CD1c-positive myeloid dendritic cell (primary cell): ENCODE measurements around the gene UBASH3A.

Experiments used
- DNase-seq: peaks from one replicate; pipeline ENCODE4 v3.0.0-alpha.2; 2016; ENCODE audit errors: extremely low spot score

Gene UBASH3A

DNA sequence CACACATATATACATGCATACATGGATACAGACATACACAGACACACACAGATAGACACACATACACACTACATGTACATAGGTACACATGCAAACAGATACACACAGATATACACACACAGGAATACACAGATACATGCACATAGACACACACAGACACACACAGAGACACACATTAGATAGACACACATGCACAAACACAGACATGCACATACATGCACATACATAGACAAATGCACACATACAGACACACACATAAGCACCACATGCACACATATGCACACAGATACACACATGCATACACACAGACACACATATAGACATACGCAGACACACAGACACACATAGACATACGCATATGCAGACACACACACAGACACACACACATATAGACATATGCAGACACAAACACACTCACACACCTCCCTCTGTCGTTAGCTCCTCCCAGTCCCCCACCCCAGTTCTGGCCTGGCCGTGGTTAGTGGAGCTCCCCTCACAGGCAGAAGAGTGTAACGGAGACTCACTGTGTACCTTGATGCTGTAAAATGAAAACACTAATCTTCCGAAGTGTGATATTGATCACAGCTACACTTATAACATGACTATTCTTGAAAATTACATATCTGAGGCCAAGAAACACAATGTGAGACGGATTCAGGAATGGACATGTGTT, 7.6 kb downstream of the UBASH3A start:
- DNase-seq, result no peak

DNA sequence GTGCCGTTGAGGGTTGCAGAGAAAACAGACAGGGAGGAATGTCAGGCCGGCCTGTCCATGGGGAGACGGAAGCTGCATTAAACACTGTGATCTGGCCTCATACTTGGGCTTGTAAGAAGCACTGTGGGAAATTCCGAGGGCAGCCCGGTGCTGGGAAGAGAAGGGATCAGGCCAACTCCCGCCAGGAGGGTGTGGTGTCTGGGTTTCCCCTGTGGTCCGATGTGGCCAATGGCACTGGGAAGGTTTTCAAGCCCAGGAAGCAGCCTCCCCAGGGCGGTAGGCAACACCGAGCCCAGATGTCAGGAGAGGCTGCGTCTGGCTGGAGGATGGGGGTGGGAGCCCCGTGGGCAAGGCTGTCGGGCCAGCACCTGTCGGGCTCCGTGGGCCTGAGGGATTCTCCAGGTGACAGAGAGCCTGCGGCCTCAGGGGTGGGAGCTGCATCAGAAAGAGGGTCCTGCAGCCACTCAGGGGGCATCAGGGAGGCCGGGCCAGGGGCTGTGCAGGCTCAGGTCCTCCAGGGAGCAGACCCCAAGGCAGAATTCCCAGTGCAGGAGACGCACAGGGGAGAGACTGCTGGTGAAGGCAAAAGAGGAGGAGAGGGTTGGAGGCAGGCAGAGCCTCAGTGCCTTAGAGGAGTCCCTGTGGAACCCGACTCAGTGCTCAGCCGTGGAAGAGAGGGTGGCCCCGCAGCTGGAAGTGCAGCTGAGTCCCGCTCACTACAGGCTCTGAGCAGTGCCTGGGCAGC, 8.4 kb downstream of the UBASH3A start:
- DNase-seq, result no peak

DNA sequence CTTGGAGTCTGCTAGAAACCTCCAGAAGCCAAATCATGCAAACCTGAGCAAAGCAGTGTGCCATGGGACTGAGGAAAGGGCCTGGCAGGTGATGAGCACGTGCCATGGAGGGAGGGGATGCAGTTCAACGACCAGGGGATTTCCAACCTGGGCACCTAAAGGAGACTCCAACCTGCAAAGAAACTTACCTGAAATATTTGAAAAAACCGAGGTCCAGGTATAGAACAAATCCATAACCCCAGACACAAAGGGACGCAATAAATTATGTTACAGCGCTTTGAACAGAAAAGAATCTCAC, 8.9 kb downstream of the UBASH3A start:
- no peak for DNase-seq

DNA sequence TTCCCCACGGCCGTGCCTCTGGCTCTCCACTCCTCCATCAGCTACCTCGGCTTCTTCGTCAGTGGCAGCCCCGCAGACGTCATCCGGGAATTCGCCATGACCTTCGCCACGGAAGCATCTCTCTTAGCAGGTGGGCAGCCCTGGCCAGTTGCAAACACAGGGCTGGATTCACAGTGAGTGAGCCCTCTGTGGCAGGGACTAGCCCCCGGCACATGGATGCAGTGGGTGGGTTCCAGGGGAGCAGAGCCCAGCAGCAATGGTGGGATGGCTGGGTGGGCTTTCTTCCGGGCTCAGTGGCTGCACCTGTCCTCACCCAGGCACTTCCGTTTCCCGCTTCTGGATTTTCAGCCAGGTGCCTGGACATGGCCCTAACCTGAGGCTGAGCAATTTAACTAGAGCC, 9.4 kb downstream of the UBASH3A start:
- no peak for DNase-seq

DNA sequence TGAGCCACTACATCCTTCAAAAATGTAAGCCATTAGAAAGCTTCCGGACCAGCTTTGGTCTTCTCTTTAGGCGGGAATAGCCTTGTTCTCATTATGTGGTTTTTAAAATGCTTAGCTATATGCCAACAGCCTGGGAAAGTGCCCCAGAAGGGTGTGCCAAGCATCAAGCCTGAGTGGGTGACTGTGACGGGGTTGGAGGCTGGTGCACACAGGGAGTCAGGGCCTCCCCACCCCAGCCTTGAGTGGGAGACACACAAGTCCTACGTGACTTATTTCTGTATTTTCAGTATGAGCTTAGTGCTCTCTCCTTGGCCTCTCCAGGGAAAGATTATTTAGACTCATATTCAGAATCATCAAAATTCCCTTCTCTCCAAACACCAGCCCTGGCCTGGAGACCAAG, 9.8 kb downstream of the UBASH3A start:
- peak; percentile 12 for DNase-seq

DNA sequence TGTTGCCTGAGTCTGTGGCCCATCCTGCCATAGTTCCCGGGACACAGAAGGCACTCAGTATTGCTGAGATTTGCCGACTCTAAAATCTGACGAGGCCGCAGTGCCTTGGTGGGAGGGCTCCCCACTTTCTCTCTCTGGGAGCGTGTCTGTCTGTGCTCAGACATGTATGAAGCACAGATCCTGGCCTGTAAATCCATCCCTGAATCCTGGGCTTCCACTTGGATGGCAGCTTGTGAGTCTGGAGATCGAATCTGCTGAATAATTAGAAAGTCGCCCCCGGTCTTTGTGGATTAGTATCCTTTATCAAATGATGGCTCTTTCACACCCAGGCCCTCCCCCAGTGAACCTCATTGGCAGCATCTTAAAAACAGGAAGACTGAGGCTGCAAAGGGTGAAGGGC, 10.4 kb downstream of the UBASH3A start:
- DNase-seq, result no peak

DNA sequence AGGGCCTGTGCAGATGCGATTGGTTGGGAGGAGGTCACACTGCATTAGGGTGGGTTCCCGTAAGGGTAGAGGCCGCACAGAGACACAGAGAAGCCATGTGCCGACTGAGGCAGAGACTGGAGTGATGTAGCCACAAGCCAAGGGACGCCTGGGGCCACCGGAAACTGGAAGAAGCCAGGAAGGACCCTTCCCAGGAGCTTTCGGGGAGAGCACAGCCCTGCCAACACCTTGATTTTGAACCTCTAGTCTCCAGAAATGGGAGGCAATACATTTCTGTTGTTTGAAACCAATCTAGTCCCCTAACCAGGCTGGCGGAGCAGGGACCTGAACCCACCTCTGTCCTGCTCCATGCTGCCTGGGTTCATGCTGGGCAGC, 10.8 kb downstream of the UBASH3A start:
- DNase-seq, result no peak

DNA sequence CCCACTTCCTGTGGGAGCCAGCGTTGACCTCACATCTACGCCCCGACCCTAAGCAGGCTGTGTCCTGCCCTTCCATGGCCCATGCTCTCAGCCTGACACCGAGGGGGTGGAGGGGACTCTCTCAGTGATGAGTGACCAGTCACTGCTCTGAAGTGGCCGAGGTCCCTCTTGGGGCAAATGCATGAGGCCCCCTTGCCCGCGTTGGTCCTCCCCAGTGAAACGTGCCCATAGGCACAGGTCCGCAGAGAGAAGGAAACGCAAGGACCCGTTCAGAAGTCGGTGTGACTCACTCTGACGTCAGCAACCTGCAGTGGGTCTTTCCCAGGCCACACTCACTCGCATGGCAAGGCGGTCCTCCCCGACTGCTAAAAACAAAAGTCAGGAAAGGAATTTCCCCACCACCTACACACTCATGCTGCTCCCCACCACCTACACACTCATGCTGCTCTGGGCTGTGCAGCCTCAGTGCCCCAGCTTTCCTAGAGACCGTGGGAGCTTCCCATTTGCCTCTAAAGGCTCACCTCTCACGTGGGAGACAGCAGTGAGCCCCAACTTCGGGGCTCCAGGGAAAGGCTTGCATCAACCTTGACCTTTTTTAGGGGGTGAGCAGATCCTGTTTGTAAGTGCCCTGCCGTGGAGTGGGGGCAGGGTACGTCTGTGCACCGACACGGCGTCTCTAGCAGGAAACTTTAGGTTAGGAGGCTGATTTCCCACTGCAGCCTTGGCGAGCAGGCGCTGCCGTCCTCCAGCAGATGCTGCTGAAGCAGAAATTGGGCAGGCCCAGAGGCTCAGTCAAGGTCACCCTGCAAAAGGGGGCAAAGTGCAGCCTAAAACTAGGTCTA, 11.4 kb downstream of the UBASH3A start:
- DNase-seq, result peak; percentile 88

DNA sequence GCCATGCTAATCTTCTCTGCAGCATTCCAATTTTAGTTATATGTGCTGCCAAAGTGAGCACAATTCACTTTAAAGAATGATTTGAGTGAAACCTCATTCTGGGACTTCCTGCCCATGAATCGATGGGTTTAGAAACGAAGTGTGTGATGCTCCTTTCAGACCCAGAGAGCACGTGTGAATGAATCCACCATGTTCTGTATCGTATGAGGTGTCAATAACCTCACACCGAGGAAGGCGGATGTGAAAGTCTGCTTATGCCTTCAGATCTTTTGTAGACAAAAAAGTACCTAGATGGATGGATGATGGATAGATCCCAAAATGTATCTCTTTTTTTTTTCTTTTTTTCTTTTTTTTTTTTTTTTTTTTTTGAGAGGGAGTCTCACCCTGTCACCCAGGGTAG, 13.8 kb downstream of the UBASH3A start:
- no peak for DNase-seq

DNA sequence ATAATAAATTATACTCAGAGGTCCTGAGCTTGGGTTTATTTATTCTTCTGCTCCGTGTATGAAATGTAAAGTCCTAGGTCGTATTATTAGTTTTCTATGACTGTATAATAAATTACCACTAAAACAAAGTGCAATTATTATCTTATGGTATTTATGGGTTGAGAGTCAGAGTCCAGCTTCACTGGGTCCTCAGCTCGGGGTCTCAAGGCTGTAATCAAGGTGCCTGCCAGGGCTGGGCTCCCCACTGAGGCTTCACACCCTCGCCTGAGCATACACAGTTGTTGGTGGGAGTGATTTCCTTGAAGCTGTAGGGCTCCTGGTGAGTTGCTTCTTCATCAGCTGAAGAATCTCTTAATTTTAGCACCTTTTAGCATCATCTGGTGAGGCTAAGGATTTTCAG, 15.2 kb downstream of the UBASH3A start:
- no peak for DNase-seq

DNA sequence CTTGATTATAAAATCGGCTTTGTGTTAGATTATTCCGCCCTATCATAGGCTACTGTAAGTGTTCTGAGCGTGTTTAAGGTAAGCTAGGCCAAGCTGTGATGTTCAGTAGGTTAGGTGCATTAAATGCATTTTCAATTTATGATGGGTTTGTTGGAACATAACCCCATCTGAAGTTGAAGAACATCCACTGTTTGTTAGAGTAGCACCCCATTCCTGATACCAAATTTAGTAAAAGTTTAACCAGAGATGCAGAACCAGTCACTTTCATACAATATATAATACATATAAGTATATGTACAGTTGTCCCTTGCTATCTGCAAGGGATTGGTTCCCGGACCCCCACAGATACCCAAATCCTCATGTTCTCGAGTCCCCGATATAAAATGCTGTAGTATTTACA, 16.1 kb downstream of the UBASH3A start:
- no peak for DNase-seq

DNA sequence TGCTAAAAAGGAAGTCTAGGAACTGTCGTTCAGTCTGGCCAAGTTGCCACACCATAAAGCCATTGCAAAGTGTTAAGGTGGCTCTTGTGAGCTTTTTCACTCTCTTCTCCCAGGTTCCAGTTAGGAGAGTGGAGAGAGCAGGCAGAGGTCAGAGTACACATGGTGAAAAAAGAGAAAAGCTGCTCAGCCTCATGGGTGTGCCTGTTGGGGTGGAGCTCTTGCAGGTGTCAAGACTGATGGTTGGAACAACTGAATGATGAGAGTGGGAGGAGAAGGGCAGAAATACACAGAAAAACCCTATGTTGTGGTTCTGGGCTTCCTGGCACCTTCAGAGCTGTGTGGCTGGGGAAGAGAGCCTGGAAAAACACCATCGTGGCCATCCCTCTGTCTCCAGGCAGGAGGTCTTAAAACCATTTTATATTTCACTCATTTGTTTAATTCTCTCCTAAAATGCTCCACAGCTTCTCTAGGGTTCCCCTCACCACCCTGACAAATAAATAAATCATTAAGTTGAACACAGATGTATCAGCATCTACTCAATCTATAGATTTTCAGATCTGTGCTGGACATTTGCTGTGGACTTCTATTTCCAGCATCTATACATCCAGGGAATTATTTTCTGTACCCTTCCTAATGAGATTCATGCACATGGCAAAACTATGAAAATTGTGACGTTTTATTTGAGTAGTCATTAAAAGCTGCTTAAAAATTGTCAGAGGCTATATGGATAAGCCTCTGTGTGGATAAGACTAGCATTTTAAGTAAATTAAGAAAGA, 17.5 kb downstream of the UBASH3A start:
- DNase-seq, result no peak

DNA sequence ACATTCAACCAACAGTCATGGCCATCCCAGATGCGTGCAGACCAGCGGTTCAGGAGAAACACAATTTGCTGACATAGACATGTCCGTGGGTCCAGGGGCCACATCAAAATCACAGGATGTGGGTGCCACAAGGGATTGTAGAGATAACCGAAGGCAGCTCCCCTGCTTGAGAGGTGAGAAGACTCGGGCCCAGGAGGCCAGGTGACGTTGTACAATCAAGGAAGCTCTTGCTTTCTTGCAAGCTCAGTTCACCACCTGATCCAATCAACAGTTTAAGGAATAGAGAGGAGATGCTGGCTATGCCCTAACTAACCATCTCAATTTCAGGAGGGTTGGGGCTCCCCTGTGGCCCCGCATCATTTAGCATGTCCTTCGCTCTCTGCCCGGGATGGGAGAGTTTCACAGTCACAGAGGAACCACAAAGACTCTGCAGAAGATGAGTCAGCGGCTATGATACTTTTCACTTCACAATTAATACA, 19.5 kb downstream of the UBASH3A start:
- no peak for DNase-seq

DNA sequence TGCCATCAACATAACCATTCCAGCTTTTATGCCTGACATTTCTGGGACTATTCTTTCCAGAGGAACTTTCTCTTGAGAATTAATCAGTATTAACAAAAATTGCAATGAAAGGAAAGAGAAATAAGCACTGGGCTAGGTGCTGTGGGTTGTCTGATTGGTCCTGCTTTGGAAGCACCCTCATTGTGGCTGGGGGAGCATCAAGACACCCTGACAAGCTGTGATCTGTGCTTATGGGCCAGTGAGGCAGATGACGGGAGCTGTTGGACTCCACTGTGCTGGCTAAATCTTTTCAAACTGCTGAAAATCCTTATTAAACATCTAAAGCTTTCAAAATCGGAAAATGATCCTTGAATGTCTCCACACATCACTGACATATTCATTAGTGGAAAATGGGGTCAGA, 20.0 kb downstream of the UBASH3A start:
- no peak for DNase-seq

DNA sequence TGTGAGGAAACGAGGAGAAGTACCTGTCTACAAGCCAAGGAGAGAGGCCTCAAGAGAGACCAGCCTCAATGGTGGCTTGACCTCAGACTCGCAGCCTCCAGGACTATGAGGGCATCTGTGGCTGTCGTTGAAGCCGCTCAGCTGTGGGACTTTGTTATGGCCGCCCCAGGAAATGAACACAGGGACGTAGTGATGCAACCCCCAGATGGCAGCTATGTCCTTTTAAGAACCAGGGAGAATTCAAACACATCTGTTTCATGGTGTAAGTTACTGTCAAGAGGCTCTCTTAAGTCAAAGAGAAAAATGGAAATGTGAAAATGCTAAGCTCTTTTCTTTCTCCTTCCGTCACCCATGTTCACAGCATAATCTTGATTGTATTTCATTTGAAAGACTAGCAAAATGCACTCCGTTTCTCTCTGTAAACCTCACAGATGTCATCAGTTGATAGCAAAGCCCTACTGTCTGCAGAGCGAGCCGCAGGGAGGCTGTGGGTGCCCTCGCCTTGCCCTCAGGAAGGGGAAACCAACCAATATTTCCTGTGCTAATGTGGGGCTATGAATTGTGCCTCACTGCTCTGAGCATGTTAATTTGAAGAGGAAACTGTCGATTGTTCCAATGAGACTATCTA, 21.3 kb downstream of the UBASH3A start:
- DNase-seq, result peak; percentile 47

DNA sequence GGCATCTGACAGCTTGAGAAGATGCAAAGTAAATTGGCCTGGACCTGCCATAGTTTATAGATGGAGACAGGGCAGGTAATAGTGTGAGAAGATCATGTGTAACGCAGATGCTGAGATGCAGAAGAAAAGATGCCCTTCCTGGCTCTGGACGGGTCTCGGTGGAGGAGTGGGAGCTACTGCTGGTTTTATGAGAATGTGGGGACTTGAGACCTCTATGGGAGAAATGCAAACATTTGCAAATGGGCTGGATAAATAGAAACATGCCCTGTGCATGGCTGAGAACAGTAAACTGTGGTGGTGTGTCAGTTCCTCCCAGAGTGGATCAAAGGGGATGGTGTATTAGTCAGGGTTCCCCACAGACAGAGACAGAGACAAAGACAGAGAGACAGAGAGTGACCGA, 21.9 kb downstream of the UBASH3A start:
- no peak for DNase-seq

DNA sequence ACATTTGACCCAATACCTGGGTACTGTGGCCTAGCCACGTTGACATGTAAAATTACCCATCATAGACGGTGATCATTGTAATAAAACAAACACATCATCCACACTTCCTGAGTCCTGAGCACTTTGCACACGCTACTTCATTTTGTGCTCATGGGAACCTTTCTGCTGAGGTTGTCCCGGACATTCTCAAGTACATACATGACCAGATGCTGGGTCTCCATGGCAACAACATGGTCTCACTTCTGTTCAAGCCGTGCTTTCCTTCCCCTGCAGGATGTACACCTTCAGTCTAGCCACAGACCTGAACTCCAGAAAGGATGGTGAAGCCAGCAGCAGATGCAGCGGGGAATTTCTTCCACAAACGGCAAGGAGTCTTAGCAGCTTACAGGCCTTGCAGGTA, 22.7 kb downstream of the UBASH3A start:
- no peak for DNase-seq

DNA sequence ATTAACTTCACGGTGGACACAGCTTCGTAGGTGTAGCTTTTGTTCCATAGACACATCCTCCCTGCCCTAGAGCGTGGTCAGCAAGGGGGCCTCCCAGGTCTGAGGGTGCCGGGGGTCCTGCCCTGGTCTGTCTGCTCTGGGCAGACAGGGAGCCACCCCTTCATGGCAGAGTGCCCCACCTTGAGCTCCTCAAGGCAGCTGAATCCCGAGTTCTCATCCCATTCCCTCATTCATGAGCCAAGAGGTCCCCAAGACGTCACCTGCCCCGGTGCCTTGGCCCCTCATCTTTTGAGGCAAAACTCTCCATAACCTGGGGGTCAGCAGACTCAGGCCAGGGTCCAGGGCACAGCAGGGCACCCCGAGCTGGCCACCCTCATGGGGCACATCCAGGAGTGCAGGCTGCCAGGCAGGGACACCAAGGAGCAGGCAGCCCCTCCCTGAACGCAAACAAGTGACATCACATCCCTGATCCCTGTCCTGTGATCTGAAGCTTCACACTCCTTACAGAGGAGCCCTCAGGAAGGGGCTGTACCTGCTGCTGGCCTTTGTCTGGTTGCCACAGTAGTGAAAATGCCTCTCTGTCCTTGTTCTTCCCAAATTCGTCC, 23.3 kb downstream of the UBASH3A start:
- DNase-seq, result no peak

DNA sequence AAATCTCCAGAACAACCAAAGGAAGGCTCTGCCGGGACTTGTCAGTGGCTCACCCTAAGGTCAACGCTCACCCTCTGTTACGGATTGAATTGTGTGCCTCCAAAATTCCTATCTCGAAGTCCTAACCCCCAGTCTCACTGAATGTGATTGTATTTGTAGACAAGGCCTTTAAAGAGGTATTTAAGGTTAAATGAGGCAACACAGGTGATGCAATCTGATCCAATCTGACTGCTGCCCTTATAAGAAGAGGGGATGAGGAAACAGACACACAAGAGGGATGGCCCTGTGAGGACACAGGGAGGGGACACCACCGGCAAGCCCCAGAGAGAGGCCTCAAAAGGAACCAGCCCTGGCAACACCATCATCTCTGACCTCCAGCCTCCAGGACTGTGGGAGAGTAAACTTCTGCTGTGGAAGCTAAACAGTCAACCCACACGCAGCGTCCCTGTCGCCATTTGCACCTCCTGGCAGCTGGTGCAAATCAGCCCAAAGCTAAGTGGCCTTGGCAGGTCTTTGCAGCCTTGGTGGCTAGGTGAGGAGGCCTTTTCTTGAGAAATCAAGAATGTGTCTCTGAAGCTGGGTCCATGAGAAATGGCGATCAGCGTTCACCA, 24.2 kb downstream of the UBASH3A start:
- DNase-seq, result no peak

DNA sequence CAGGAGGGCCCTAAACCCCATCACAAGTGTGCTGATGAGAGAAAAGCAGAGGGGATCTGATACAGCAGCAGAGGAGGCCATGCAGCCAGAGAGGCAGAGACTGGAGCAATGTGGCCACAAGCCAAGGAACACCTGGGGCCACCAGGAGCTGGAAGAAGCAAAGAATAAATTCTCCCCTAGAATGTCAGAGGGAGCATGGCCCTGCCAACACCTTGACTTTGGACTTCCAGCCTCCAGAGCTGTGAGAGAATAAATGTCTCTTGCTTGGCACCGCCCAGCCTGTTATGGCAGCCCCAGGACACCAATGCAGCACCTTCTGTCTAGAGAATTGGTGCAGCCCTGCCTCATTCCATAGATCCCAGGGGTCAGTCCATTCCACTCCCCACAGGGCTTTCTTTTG, 25.3 kb downstream of the UBASH3A start:
- DNase-seq, result no peak

DNA sequence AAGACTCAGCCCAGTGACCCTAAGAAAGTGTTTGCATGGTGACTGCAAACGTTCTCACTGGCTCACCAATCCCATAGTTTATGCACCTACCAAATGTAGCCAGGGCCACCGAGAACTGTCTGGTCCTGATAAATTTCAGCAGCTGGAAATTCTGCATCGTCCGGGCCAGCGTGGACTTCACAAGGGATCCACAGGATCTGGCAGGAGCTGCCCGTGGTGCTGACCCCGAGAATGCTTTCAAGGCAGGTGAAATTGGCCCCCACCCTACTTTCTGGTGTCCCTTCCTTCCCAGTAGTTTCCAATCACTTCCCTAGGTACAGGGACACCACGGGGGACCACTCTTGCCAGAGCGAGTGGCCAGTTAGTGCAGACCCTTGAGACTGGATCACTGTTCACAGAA, 26.2 kb downstream of the UBASH3A start:
- DNase-seq, result no peak
